B cell (primary cell): ENCODE results near the gene KRT79. TPM values are rescaled to one million over a fixed set of nuclear protein-coding genes. Genes with fewer than 3 reads are reported as not detected.

Experiments
- ATAC-seq: fragments of 200-7000 bp; cut with Tn5 transposase; one replicate; pipeline ENCODE4 v1.10.0; 2021; ENCODE audit warnings: low read depth, mild to moderate bottlenecking, moderate number of reproducible peaks, moderate library complexity
- CTCF ChIA-PET: fragments of 350-600 bp; sonication (Branson Sonifier 250); formaldehyde crosslinking; loops from one replicate; lab custom pipeline; 2021; ENCODE audit warnings: antibody characterized with exemption, inconsistent platforms; lab: Charles Lee
- POLR2A ChIA-PET: fragments of 350-600 bp; sonication (Branson Sonifier 250); formaldehyde crosslinking; loops from one replicate; lab custom pipeline; 2021; ENCODE audit warnings: antibody characterized with exemption; lab: Charles Lee
- DNase-seq: peaks from one replicate; pipeline ENCODE4 v3.0.0; 2013
- H2AFZ ChIP-seq: 2 replicates; pipeline ENCODE4 v1.6.1; 2012; ENCODE audit warnings: mild to moderate bottlenecking, low read depth, low read length; ENCODE audit not compliant: insufficient read depth, poor library complexity, severe bottlenecking
- H3K27ac ChIP-seq, 2 donors: 1 replicate in 1 of 2; 2 replicates in 1 of 2; pipeline ENCODE4 v1.5.1; 2012 to 2013; ENCODE audit warnings: low read length in 2 of 2, mild to moderate bottlenecking in 2 of 2, moderate library complexity in 1 of 2
- H3K27me3 ChIP-seq, 4 experiments: fragments of 200-600 bp in 1 of 4; sonication (generic) in 1 of 4; replicated peaks in 1 of 4; 1 replicate in 2 of 4; 2 replicates in 2 of 4; pipeline versions ENCODE4 v1.6.1 to v1.7.0; 2013 to 2016; ENCODE audit warnings: low read length in 3 of 4, mild to moderate bottlenecking in 2 of 4, mixed read lengths in 1 of 4, moderate library complexity in 1 of 4; ENCODE audit not compliant: insufficient read depth in 4 of 4, control insufficient read depth in 3 of 4; ENCODE audit errors: control extremely low read depth in 1 of 4
- H3K36me3 ChIP-seq, 2 experiments: replicated peaks in 1 of 2; 1 replicate in 1 of 2; 2 replicates in 1 of 2; pipeline versions ENCODE4 v1.6.1 to v1.7.1; 2013; ENCODE audit warnings: low read length in 1 of 2; ENCODE audit not compliant: insufficient read depth in 2 of 2, control insufficient read depth in 1 of 2; ENCODE audit errors: control extremely low read depth in 1 of 2, extremely low read depth in 1 of 2
- H3K4me1 ChIP-seq, 2 donors: fragments of 200-600 bp in 1 of 2; sonication (generic) in 1 of 2; 1 replicate in 1 of 2; 2 replicates in 1 of 2; pipeline versions ENCODE4 v1.5.1 to v1.6.1; 2013 to 2017; ENCODE audit warnings: low read length in 2 of 2; ENCODE audit not compliant: control insufficient read depth in 2 of 2, insufficient read depth in 2 of 2
- H3K4me2 ChIP-seq: replicated peaks from 2 replicates; pipeline ENCODE3; 2012; ENCODE audit warnings: mild to moderate bottlenecking, low read depth, low read length; ENCODE audit not compliant: poor library complexity, severe bottlenecking
- H3K4me3 ChIP-seq, 5 experiments: fragments of 200-600 bp in 1 of 5; sonication (generic) in 1 of 5; 1 replicate in 3 of 5; 2 replicates in 2 of 5; pipeline versions ENCODE4 v1.5.1 to v1.7.0; 2011 to 2016; ENCODE audit warnings: low read length in 4 of 5, mild to moderate bottlenecking in 4 of 5, low read depth in 2 of 5, control low read depth in 1 of 5, moderate library complexity in 1 of 5; ENCODE audit not compliant: insufficient read depth in 1 of 5; ENCODE audit errors: control extremely low read depth in 1 of 5, extremely low read depth in 1 of 5
- H3K79me2 ChIP-seq: fragments of 200-600 bp; sonication (generic); one replicate; pipeline ENCODE4 v1.6.0; 2016; ENCODE audit warnings: low read length; ENCODE audit not compliant: control insufficient read depth, insufficient read depth
- H3K9ac ChIP-seq: fragments of 200-600 bp; sonication (generic); 2 replicates; pipeline ENCODE4 v1.6.1; 2017; ENCODE audit warnings: mild to moderate bottlenecking, low read length, moderate library complexity
- H3K9me3 ChIP-seq, 3 donors: one replicate each; pipeline versions ENCODE4 v1.6.1 to v1.7.1; 2013; ENCODE audit warnings: low read length in 2 of 3; ENCODE audit not compliant: control insufficient read depth in 2 of 3, insufficient read depth in 1 of 3; ENCODE audit errors: control extremely low read depth in 1 of 3
- H4K20me1 ChIP-seq: 2 replicates; pipeline ENCODE4 v1.6.0; 2012; ENCODE audit warnings: mild to moderate bottlenecking, low read length; ENCODE audit not compliant: insufficient read depth, control insufficient read depth, poor library complexity, severe bottlenecking
- H3K27ac Mint-ChIP-seq: one replicate; pipeline ENCODE4 v1.8.0; 2021; ENCODE audit warnings: mixed read lengths
- H3K27me3 Mint-ChIP-seq: one replicate; pipeline ENCODE4 v1.8.0; 2021; ENCODE audit warnings: mixed read lengths
- H3K4me1 Mint-ChIP-seq: one replicate; pipeline ENCODE4 v1.8.0; 2021; ENCODE audit warnings: mixed read lengths
- H3K4me3 Mint-ChIP-seq: one replicate; pipeline ENCODE4 v1.8.0; 2021; ENCODE audit warnings: mixed read lengths
- H3K9me3 Mint-ChIP-seq: one replicate; pipeline ENCODE4 v1.8.0; 2022; ENCODE audit warnings: mixed read lengths; ENCODE audit not compliant: insufficient read depth
- EZH2 ChIP-seq: IDR thresholded peaks from 2 replicates; pipeline ENCODE4 v1.6.1; 2012; ENCODE audit warnings: borderline replicate concordance, low read depth, mild to moderate bottlenecking, moderate library complexity, low read length; ENCODE audit not compliant: insufficient read depth, poor library complexity, severe bottlenecking
- WGBS: methylation state at CpG from one replicate; pipeline ENCODE4 v1.1.5; 2013; ENCODE audit warnings: missing lambda C conversion rate; ENCODE audit not compliant: insufficient coverage; 5-methylcytosine and 5-hydroxymethylcytosine counted together
- intact Hi-C: fragments of 100-400 bp; cut with micrococcal nuclease; formaldehyde crosslinking; loops from one replicate; pipeline ENCODE4 v1.10.0; 2022
- polyA plus RNA-seq: library from polyadenylated mRNA; depleted of rRNA; stranded (reverse); fragments of >200 nt; gene quantifications from 2 replicates; pipeline ENCODE4 v1.2.3, GENCODE V29; 2012
- total RNA-seq, 2 donors: library from RNA; stranded (reverse); fragments of 120-200 nt in 1 of 2; gene quantifications; 1 replicate in 1 of 2; 2 replicates in 1 of 2; pipeline versions ENCODE4 v1.2.3 to v1.2.4, GENCODE V29; 2013 to 2022
- TF ChIP-seq, protein P1 (sequence below): fragments of 200-600 bp; IDR thresholded peaks from one replicate; pipeline ENCODE4 v1.8.0; 2022; ENCODE audit warnings: antibody characterized with exemption, mild to moderate bottlenecking

Gene KRT79
- total and polyA plus RNA-seq, 2 donors (not counting 1 experiment from before 2014, with no cell fraction given) = not detected

DNA sequence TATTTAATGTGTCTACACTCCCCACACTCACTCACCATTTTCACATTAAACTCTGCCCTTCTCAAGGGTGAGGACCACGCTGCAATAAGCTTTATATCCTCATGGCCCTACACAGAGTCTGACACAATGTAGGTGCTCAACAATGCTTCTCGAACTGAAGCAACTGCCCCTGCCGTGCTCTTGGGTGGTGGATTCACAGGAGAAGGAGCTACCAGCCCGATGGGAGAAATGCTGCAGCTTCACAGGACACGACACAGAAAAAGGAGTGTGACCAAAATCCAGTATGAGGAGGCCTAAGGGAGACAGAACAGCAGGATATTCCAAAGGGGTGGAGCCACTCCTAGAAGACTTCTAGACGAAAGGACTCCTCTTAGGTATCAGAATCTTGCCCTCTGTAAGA, 31.7 kb downstream of the KRT79 start:
- Histone ChIP-seq H3K36me3 (no peaks in the 10 kb centered on the region), H2AFZ (no peak overlapping the region), H3K9ac (no peak overlapping the region), H3K9me3 (no peaks in the 10 kb centered on the region), H3K4me3 (no peak overlapping the region), H3K27ac (no peak overlapping the region), H3K27me3 (peaks cover 0 to 5% (median 0%) of the 10 kb centered on the region in 4 experiments), H4K20me1 (no peaks in the 10 kb centered on the region), H3K79me2 (no peaks in the 10 kb centered on the region), H3K4me2 (no peak overlapping the region), H3K4me1 (no peaks in the 10 kb centered on the region)
- intact Hi-C loops = no loop called here
- Mint-ChIP-seq H3K4me3 (no peak overlapping the region), H3K27ac (no peak overlapping the region), H3K9me3 (no peaks in the 10 kb centered on the region), H3K4me1 (no peaks in the 10 kb centered on the region), H3K27me3 (peaks cover 37% of the 10 kb centered on the region)
- 73% methylated on average over 4 of the region's 6 CpGs for WGBS
- ChIA-PET CTCF (no interaction called here), POLR2A (no interaction called here)
- TF ChIP-seq EZH2 = no peak
- TF ChIP-seq, protein P1, sequence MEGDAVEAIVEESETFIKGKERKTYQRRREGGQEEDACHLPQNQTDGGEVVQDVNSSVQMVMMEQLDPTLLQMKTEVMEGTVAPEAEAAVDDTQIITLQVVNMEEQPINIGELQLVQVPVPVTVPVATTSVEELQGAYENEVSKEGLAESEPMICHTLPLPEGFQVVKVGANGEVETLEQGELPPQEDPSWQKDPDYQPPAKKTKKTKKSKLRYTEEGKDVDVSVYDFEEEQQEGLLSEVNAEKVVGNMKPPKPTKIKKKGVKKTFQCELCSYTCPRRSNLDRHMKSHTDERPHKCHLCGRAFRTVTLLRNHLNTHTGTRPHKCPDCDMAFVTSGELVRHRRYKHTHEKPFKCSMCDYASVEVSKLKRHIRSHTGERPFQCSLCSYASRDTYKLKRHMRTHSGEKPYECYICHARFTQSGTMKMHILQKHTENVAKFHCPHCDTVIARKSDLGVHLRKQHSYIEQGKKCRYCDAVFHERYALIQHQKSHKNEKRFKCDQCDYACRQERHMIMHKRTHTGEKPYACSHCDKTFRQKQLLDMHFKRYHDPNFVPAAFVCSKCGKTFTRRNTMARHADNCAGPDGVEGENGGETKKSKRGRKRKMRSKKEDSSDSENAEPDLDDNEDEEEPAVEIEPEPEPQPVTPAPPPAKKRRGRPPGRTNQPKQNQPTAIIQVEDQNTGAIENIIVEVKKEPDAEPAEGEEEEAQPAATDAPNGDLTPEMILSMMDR = no peak
- DNase-seq (no peak), ATAC-seq (no peak)

DNA sequence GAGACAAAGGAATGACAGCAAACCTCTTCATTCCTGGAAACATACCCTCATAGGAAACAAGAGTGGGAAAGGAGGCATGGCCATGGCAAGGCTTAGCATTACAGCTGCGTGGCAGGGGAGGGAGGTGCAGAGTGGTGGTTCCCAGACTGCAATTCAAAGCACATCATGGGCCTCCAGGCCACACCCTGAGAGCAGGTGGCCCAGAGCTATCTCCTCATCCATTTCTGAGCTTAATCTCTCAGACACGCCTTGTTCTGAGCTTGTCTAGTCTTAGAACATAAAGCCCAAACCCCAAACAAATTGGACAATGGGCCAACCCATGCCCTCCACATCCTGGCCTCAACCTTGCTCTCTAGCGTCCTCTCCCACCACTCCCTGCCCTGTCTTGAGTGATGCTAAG, 32.3 kb downstream of the KRT79 start:
- no peaks in the 10 kb centered on the region for H3K9me3 ChIP-seq
- intact Hi-C loops = no loop called here
- Mint-ChIP-seq H3K27me3 (peaks cover 37% of the 10 kb centered on the region), H3K4me3 (no peak overlapping the region), H3K4me1 (no peaks in the 10 kb centered on the region), H3K27ac (no peak overlapping the region), H3K9me3 (no peaks in the 10 kb centered on the region)
- ChIA-PET CTCF (interaction anchor here (1.1 kb wide), 1 partner anchor 78 kb away, joined by 3 read pairs; no protein-coding TSS in a partner anchor), POLR2A (no interaction called here)
- H4K20me1 ChIP-seq = no peaks in the 10 kb centered on the region
- no peak overlapping the region for H3K9ac ChIP-seq
- peaks cover 0 to 5% (median 0%) of the 10 kb centered on the region in 4 experiments for H3K27me3 ChIP-seq
- H3K36me3 ChIP-seq = no peaks in the 10 kb centered on the region
- no peak overlapping the region for H3K4me2 ChIP-seq
- DNase-seq = no peak
- ATAC-seq = no peak
- no peaks in the 10 kb centered on the region for H3K4me1 ChIP-seq
- H2AFZ ChIP-seq = no peak overlapping the region
- 81% methylated on average over 3 of the region's 3 CpGs for WGBS
- no peaks in the 10 kb centered on the region for H3K79me2 ChIP-seq
- TF ChIP-seq, protein P1 = no peak
- no peak for TF ChIP-seq EZH2
- no peak overlapping the region for H3K4me3 ChIP-seq
- no peak overlapping the region for H3K27ac ChIP-seq
